OCI-LY7 (cell line): Measurements from ENCODE around the gene GATAD2A.

ENCODE experiments used
- EZH2phosphoT487 ChIP-seq: fragments of 200-600 bp; sonication (generic); IDR thresholded peaks from 2 replicates; pipeline ENCODE4 v1.6.1; 2018; ENCODE audit warnings: low read depth, borderline replicate concordance, mild to moderate bottlenecking, mixed run types, antibody characterized with exemption, low read length, moderate library complexity, mixed read lengths
- TF ChIP-seq, protein P1 (sequence below): fragments of 200-600 bp; sonication (generic); conservative IDR thresholded peaks from 2 replicates; pipeline ENCODE4 v1.5.1; 2014; ENCODE audit warnings: mild to moderate bottlenecking, antibody characterized with exemption, low read length, moderate library complexity, mixed read lengths

DNA sequence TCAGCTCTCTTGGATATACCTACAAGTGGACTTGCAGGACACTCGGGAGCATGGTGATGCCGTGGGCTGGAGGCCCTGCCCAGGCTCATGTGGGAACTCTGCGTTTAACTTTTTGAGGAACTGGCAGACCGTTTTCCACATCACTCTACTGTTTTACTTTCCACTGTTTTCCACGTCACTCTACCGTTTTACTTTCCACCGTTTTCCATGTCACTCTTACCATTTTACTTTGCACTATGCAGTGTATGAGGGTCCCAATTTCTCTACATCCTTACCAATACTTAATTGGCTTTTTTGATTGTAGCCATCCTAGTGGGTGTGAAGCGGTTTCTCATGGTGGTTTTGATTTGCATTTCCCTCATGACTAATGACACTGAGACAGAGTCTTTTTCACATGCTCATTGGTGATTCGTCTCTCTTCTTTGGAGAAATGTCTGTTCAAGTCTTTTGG lies 40.5 kb downstream of the GATAD2A start:
- TF ChIP-seq, protein P1, sequence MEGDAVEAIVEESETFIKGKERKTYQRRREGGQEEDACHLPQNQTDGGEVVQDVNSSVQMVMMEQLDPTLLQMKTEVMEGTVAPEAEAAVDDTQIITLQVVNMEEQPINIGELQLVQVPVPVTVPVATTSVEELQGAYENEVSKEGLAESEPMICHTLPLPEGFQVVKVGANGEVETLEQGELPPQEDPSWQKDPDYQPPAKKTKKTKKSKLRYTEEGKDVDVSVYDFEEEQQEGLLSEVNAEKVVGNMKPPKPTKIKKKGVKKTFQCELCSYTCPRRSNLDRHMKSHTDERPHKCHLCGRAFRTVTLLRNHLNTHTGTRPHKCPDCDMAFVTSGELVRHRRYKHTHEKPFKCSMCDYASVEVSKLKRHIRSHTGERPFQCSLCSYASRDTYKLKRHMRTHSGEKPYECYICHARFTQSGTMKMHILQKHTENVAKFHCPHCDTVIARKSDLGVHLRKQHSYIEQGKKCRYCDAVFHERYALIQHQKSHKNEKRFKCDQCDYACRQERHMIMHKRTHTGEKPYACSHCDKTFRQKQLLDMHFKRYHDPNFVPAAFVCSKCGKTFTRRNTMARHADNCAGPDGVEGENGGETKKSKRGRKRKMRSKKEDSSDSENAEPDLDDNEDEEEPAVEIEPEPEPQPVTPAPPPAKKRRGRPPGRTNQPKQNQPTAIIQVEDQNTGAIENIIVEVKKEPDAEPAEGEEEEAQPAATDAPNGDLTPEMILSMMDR, result no peak
- no peak for TF ChIP-seq EZH2phosphoT487
